Transverse colon (tissue), 3 donors: Measurements from ENCODE around the gene MORC3.

ENCODE experiments used
- EP300 ChIP-seq: sonication (generic); formaldehyde crosslinking; IDR thresholded peaks from one replicate; pipeline ENCODE4 v1.6.1; 2017; ENCODE audit warnings: antibody characterized with exemption, low read depth
- TF ChIP-seq, protein P1 (sequence below), 5 experiments: fragments of 200-600 bp in 3 of 5; fragments of 450-650 bp in 2 of 5; sonication (generic) in 3 of 5; IDR thresholded peaks; 1 replicate in 2 of 5; 2 replicates in 3 of 5; pipeline ENCODE4 v1.5.1; 2016 to 2017; ENCODE audit warnings: antibody characterized with exemption in 5 of 5, inconsistent platforms in 3 of 5, mild to moderate bottlenecking in 2 of 5, moderate library complexity in 1 of 5

DNA sequence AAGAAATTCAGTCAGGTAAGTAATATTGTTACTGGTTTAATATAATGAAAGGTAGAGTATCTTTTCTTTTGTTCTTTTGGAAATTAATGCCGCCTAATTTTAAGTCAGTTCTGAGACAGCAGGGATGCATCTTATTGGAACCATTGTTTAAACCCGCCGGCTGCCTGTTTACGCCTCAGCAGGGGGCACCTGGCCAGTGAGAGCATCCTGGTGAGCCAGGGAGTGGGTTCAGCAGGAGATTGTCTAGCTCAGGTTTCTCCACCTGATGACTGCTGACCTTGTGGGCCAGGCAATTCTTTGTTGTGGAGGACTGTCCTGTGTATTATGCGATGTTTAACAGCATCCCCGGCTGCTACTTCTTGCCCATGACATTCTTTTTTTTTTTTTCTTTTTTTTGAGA is 95.4 kb downstream of the MORC3 start:
- TF ChIP-seq, protein P1, sequence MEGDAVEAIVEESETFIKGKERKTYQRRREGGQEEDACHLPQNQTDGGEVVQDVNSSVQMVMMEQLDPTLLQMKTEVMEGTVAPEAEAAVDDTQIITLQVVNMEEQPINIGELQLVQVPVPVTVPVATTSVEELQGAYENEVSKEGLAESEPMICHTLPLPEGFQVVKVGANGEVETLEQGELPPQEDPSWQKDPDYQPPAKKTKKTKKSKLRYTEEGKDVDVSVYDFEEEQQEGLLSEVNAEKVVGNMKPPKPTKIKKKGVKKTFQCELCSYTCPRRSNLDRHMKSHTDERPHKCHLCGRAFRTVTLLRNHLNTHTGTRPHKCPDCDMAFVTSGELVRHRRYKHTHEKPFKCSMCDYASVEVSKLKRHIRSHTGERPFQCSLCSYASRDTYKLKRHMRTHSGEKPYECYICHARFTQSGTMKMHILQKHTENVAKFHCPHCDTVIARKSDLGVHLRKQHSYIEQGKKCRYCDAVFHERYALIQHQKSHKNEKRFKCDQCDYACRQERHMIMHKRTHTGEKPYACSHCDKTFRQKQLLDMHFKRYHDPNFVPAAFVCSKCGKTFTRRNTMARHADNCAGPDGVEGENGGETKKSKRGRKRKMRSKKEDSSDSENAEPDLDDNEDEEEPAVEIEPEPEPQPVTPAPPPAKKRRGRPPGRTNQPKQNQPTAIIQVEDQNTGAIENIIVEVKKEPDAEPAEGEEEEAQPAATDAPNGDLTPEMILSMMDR (IDR thresholded peaks at IDR 0.05), result no peak
- no peak for TF ChIP-seq EP300
